ENCODE measurements around the gene KCNMB1.

DNA sequence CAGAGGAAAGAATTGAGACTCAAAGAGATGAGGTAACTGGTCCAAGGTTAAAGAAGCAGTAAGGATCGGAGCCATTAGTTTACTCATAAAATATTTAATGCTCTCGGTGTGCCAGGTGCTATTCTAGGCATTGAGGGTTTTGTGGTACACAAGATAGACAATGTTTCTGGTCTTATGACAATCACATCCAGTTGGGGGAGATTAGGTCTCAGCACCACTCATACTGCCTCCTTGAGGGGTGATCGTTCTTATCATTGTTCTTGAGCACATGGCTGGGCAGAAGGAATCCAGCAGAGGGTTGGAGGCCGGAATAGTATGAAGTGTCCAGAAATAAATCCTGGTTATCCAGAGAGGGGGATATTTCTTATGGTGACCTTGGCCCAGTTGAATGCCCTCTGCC lies 50.9 kb downstream of the KCNMB1 start:
- TF ChIP-seq CTCF (IDR thresholded peaks at IDR 0.05; ENCODE audit: low read depth, low read length, poor library complexity, severe bottlenecking): no peak
- no peak for TF ChIP-seq EZH2phosphoT487 (IDR thresholded peaks at IDR 0.05; ENCODE audit: borderline replicate concordance, low read length)
